Stimulated activated naive B cell treated with anti-CD40 and anti-IgM and Interleukin-4, amounts not matched to agents 10 μg/mL and 1 μg/mL and 100 μg/mL, for 72 hours (primary cell): ENCODE data around the gene CRYZ.
"Not testable (repeated sequence)": the region's sequence is repeated elsewhere in the genome, so short reads cannot be mapped to it uniquely, and the experiment has no call there.

Experiments
- ATAC-seq, 2 donors: fragments of 150-1000 bp; cut with Tn5 transposase; replicated peaks; 2 replicates each; pipeline ENCODE4 v1.10.0; 2021; ENCODE audit warnings: moderate library complexity in 1 of 2
- DNase-seq: peaks from one replicate; pipeline ENCODE4 v3.0.0; 2021
- H3K27ac Mint-ChIP-seq: one replicate; pipeline ENCODE4 v1.8.0; 2022; ENCODE audit warnings: mild to moderate bottlenecking, mixed read lengths
- H3K27me3 Mint-ChIP-seq, 2 donors: one replicate each; pipeline ENCODE4 v1.8.0; 2022; ENCODE audit warnings: mixed read lengths in 2 of 2
- H3K36me3 Mint-ChIP-seq, 2 donors: one replicate each; pipeline ENCODE4 v1.8.0; 2022; ENCODE audit warnings: mixed read lengths in 2 of 2, mild to moderate bottlenecking in 1 of 2
- H3K4me1 Mint-ChIP-seq, 2 donors: one replicate each; pipeline ENCODE4 v1.8.0; 2022; ENCODE audit warnings: mixed read lengths in 2 of 2, mild to moderate bottlenecking in 1 of 2
- H3K4me3 Mint-ChIP-seq, 2 donors: one replicate each; pipeline ENCODE4 v1.8.0; 2022; ENCODE audit warnings: mild to moderate bottlenecking in 2 of 2, mixed read lengths in 2 of 2, moderate library complexity in 1 of 2
- H3K9me3 Mint-ChIP-seq, 2 donors: one replicate each; pipeline ENCODE4 v1.8.0; 2022; ENCODE audit warnings: mixed read lengths in 2 of 2, mild to moderate bottlenecking in 1 of 2

Gene CRYZ

GRCh38 chr1:74748960-74749359 is 16.1 kb upstream of the CRYZ start:
- no peak for DNase-seq
- H3K4me1 Mint-ChIP-seq, result peaks cover 1 to 5% of the 10 kb centered on the region in 2 donors
- no peaks in the 10 kb centered on the region for H3K27me3 Mint-ChIP-seq
- H3K4me3 Mint-ChIP-seq, result no peak overlapping the region
- no peak overlapping the region for H3K27ac Mint-ChIP-seq
- ATAC-seq, result no peak
- H3K9me3 Mint-ChIP-seq, result peaks cover 7 to 9% of the 10 kb centered on the region in 2 donors
- H3K36me3 Mint-ChIP-seq, result peaks cover 66 to 72% of the 10 kb centered on the region in 2 donors

GRCh38 chr1:74745247-74745646 is 12.4 kb upstream of the CRYZ start:
- not testable (repeated sequence) for H3K4me1 Mint-ChIP-seq, H3K4me3 Mint-ChIP-seq, H3K27ac Mint-ChIP-seq, DNase-seq, H3K27me3 Mint-ChIP-seq, ATAC-seq
- peaks cover 9 to 11% of the 10 kb centered on the region in 2 donors for H3K9me3 Mint-ChIP-seq
- peaks cover 80 to 81% of the 10 kb centered on the region in 2 donors for H3K36me3 Mint-ChIP-seq

- H3K27ac Mint-ChIP-seq, H3K4me1 Mint-ChIP-seq, H3K4me3 Mint-ChIP-seq, DNase-seq, ATAC-seq, H3K27me3 Mint-ChIP-seq: not testable (repeated sequence)
- Mint-ChIP-seq H3K9me3 (peaks cover 13 to 14% of the 10 kb centered on the region in 2 donors), H3K36me3 (peaks cover 68 to 74% of the 10 kb centered on the region in 2 donors)
These were observed 7.6 kb upstream of the CRYZ start for GRCh38 chr1:74740307-74740980.

DNA sequence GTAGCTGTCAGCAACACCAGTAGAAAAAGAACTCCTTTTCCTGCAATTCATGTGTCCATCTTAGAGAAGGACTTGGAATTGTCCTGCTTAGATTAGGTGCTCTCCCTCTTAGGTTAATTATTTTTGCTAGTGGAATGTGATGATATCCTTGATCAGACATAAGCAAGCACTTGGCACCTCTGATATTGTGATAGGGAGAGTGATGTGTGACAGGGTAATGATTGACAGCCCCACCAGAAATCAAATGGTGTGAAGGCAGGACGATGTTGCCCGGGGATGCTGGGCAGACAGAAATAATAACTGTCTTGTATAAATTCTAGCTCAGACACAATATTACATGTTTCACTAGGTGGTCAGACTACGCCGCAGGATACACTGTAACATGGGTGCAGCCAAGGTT is 4.5 kb upstream of the CRYZ start:
- ATAC-seq (no peak), DNase-seq (no peak)
- no peak overlapping the region for H3K4me3 Mint-ChIP-seq
- no peaks in the 10 kb centered on the region for H3K27me3 Mint-ChIP-seq
- no peak overlapping the region for H3K27ac Mint-ChIP-seq
- peaks cover 5 to 6% of the 10 kb centered on the region in 2 donors for H3K9me3 Mint-ChIP-seq
- peaks cover 11 to 23% of the 10 kb centered on the region in 2 donors for H3K4me1 Mint-ChIP-seq
- H3K36me3 Mint-ChIP-seq, result peaks cover 41 to 59% of the 10 kb centered on the region in 2 donors

DNA sequence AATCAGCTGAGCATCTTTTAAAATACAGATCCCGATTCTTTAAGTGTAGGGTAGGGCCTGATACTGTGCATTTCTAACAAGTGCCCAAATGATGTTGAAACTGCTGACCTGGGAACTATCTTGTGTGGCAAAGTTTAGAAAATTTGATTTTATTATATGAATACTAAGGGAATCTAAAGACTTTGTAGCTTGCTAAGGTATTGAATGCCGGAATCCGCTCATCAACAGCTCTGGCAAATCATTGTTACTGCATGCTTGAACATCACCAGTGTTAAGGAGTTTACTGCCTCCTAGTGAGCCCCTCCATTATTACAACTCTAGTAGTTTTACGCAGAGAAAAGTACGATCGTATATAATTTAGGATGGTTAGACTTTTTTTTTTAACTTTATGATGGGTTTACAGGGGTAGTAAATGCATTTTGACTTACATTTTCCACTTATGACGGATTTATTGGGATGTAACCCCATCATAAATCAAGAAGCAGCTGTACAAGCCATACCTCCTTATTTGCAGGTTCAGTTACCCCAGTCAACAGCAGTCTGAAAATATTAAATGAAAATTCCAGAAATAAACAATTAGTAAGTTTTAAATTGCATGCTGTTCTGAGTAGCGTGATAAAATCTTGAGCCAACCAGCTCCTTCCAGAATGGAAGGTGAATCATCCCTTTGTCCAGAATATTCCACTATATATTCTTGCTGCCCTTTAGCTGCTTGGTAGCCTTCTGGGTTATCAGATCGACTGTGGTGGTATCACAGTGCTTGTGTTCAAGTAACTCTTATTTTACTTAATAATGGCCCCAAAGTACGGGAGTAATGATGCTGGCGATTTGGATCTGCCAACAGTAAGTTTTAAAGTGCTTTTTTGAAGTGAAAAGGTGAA is 994 bp upstream of the CRYZ start:
- no peaks in the 10 kb centered on the region for H3K27me3 Mint-ChIP-seq
- peak overlapping the region; percentile 93 to 99 for H3K4me3 Mint-ChIP-seq
- H3K4me1 Mint-ChIP-seq, result peaks cover 23 to 51% of the 10 kb centered on the region in 2 donors
- H3K36me3 Mint-ChIP-seq, result peaks cover 12 to 32% of the 10 kb centered on the region in 2 donors
- ATAC-seq (peak; percentile 65 to 68), DNase-seq (peak; percentile 23)
- no peaks in the 10 kb centered on the region for H3K9me3 Mint-ChIP-seq
- H3K27ac Mint-ChIP-seq, result peak overlapping the region; percentile 96

DNA sequence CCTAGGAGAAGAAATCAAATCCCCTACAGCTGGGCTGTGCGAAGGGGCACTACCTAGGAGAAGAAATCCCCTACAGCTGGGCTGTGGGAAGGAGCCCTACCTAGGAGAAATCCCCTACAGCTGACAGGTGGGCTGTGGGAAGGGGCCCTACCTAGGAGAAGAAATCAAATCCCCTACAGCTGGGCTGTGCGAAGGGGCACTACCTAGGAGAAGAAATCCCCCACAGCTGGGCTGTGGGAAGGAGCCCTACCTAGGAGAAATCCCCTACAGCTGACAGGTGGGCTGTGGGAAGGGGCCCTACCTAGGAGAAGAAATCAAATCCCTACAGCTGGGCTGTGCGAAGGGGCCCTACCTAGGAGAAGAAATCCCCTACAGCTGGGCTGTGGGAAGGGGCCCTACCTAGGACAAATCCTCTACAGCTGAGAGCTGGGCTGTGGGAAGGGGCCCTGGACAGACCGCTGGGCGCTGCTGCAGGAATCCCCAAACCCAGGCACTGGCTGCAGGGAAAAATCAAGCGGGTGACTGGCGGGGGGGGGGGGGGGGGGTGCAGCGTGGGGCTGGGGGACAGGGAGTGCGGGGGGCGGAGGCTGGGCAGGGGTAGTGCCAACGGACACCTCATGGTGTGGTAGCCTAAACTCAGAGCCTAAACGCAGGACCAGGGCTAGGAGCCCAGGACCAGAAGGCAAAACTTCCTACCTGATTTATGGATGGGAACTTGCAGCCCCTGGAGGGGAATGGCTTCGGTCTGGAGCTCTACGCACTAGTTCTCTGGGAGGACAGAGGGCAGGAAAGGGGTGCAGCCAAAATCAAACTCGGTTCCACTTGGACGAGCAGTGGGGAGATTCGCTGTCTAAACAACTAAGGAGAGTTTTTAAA is 541 bp downstream of the CRYZ start:
- Mint-ChIP-seq H3K27ac (peak overlapping the region; percentile 96), H3K4me3 (peak overlapping the region; percentile 93 to 99), H3K4me1 (peaks cover 23 to 58% of the 10 kb centered on the region in 2 donors), H3K36me3 (peaks cover 10 to 27% of the 10 kb centered on the region in 2 donors)
- ATAC-seq, result peak; percentile 31 to 32
- not testable (repeated sequence) for H3K27me3 Mint-ChIP-seq, H3K9me3 Mint-ChIP-seq
- peak; percentile 52 for DNase-seq

- peak overlapping the region in 1 of 2 donors; percentile 29 for H3K4me3 Mint-ChIP-seq
- ATAC-seq, result no peak
- H3K4me1 Mint-ChIP-seq, result peaks cover 23 to 58% of the 10 kb centered on the region in 2 donors
- DNase-seq, result no peak
- peak overlapping the region; percentile 74 for H3K27ac Mint-ChIP-seq
- no peaks in the 10 kb centered on the region for H3K27me3 Mint-ChIP-seq
- peaks cover 14 to 30% of the 10 kb centered on the region in 2 donors for H3K36me3 Mint-ChIP-seq
- peaks cover 2 to 6% of the 10 kb centered on the region in 2 donors for H3K9me3 Mint-ChIP-seq
These were observed 1.3 kb downstream of the CRYZ start for GRCh38 chr1:74731399-74732052.

GRCh38 chr1:74729741-74730478 is 2.9 kb downstream of the CRYZ start:
- Mint-ChIP-seq H3K27me3 (no peaks in the 10 kb centered on the region), H3K27ac (no peak overlapping the region), H3K36me3 (peaks cover 26 to 41% of the 10 kb centered on the region in 2 donors), H3K9me3 (peaks cover 8 to 14% of the 10 kb centered on the region in 2 donors), H3K4me1 (peaks cover 19 to 52% of the 10 kb centered on the region in 2 donors), H3K4me3 (no peak overlapping the region)
- DNase-seq (no peak), ATAC-seq (no peak)

DNA sequence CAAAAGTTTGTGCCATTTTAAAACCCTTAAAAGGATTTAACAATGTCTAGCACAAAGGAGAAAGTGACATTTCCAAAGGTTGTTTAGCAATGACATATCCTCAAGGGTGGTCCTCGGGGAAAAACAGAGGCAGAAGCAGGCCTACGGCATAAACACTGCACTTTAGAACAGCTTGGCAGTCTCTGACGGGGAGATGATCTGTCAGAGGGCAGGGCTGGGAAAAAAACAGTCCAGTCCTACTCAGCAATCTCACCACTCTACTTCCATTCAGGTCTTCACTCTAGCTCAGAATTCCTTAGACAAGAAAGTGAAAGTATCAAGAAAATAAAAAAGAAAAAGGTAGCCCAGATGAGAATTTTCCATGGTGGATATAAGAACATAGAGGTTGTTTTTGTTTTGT is 4.1 kb downstream of the CRYZ start:
- ATAC-seq, result no peak

DNA sequence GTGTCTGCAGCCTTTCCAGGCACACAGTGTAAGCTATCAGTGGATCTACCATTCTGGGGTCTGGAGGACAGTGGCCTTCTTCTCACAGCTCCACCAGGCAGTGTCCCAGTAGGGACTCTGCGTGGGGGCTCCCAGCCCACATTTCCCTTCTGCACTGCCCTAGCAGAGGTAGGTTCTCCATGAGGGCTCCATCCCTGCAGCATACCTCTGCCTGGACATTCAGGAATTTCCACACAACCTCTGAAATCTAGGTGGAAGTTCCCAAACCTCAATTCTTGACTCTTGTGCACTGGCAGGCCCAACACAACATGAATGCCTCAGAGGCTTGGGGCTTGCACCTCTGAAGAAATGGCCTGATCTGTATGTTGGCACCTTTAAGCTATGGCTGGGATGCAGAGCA is 6.8 kb downstream of the CRYZ start:
- Mint-ChIP-seq H3K27ac (no peak overlapping the region), H3K36me3 (peaks cover 47 to 59% of the 10 kb centered on the region in 2 donors), H3K4me1 (peaks cover 4 to 25% of the 10 kb centered on the region in 2 donors), H3K4me3 (no peak overlapping the region), H3K9me3 (peaks cover 8 to 15% of the 10 kb centered on the region in 2 donors), H3K27me3 (no peaks in the 10 kb centered on the region)
- no peak for ATAC-seq
- DNase-seq, result no peak

More for the DNA sequence above, 4.1 kb downstream of the CRYZ start:
- DNase-seq, result no peak
- Mint-ChIP-seq H3K27ac (no peak overlapping the region), H3K27me3 (no peaks in the 10 kb centered on the region), H3K4me1 (peaks cover 12 to 43% of the 10 kb centered on the region in 2 donors), H3K36me3 (peaks cover 35 to 40% of the 10 kb centered on the region in 2 donors), H3K4me3 (no peak overlapping the region), H3K9me3 (peaks cover 8 to 15% of the 10 kb centered on the region in 2 donors)

- H3K4me1 Mint-ChIP-seq, result peaks cover 0 to 7% of the 10 kb centered on the region in 2 donors
- no peaks in the 10 kb centered on the region for H3K9me3 Mint-ChIP-seq
- ATAC-seq (no peak), DNase-seq (no peak)
- no peak overlapping the region for H3K4me3 Mint-ChIP-seq
- peaks cover 23 to 24% of the 10 kb centered on the region in 2 donors for H3K36me3 Mint-ChIP-seq
- H3K27ac Mint-ChIP-seq, result no peak overlapping the region
- no peaks in the 10 kb centered on the region for H3K27me3 Mint-ChIP-seq
These were observed 15.2 kb downstream of the CRYZ start for GRCh38 chr1:74717626-74718025.

GRCh38 chr1:74716822-74717221 is 16.0 kb downstream of the CRYZ start:
- H3K27ac Mint-ChIP-seq, result no peak overlapping the region
- no peak for ATAC-seq
- peaks cover 0 to 7% of the 10 kb centered on the region in 2 donors for H3K4me1 Mint-ChIP-seq
- no peak for DNase-seq
- H3K36me3 Mint-ChIP-seq, result peaks cover 19 to 20% of the 10 kb centered on the region in 2 donors
- no peaks in the 10 kb centered on the region for H3K9me3 Mint-ChIP-seq
- no peak overlapping the region for H3K4me3 Mint-ChIP-seq
- H3K27me3 Mint-ChIP-seq, result no peaks in the 10 kb centered on the region

DNA sequence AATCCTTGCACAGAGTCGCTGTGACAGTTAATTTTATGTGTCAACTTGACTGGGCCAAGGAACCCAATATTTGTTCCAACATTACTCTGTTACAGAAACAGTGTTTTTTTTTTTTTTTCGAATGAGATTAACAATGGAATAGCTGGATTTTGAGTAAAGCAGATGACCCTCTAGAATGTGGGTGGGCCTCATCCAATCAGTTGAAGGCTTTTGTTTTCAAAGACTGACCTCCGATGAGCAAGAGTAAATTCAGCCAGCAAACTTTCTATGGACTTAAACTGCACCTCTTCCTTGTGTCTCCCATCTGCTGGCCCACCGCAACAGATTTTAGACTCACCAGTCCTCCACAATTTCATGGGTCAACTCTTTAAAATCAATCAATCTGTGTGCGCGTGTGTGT is 17.0 kb downstream of the CRYZ start:
- H3K27me3 Mint-ChIP-seq, result no peaks in the 10 kb centered on the region
- no peak overlapping the region for H3K27ac Mint-ChIP-seq
- H3K4me1 Mint-ChIP-seq, result peaks cover 0 to 9% of the 10 kb centered on the region in 2 donors
- H3K4me3 Mint-ChIP-seq, result no peak overlapping the region
- peaks cover 17% of the 10 kb centered on the region in 2 donors for H3K36me3 Mint-ChIP-seq
- H3K9me3 Mint-ChIP-seq, result no peaks in the 10 kb centered on the region
- no peak for ATAC-seq
- DNase-seq, result no peak
